GM10266 (cell line): ENCODE results near the gene CDK4.
A peak's percentile ranks its signal among the peaks of the same experiment; 100 is the strongest.

ENCODE experiments used
- DNase-seq: peaks from one replicate; pipeline ENCODE4 v3.0.0; 2012; ENCODE audit errors: extremely low spot score
- TF ChIP-seq, protein P1 (sequence below): IDR thresholded peaks from 2 replicates; pipeline ENCODE4 v1.5.1; 2012; ENCODE audit warnings: mild to moderate bottlenecking, low read depth; ENCODE audit not compliant: control insufficient read depth, insufficient read depth; ENCODE audit errors: missing control alignments

The CDK4 gene

GRCh38 chr12:57732726-57733593 lies 19.1 kb downstream of the CDK4 start:
- TF ChIP-seq, protein P1, sequence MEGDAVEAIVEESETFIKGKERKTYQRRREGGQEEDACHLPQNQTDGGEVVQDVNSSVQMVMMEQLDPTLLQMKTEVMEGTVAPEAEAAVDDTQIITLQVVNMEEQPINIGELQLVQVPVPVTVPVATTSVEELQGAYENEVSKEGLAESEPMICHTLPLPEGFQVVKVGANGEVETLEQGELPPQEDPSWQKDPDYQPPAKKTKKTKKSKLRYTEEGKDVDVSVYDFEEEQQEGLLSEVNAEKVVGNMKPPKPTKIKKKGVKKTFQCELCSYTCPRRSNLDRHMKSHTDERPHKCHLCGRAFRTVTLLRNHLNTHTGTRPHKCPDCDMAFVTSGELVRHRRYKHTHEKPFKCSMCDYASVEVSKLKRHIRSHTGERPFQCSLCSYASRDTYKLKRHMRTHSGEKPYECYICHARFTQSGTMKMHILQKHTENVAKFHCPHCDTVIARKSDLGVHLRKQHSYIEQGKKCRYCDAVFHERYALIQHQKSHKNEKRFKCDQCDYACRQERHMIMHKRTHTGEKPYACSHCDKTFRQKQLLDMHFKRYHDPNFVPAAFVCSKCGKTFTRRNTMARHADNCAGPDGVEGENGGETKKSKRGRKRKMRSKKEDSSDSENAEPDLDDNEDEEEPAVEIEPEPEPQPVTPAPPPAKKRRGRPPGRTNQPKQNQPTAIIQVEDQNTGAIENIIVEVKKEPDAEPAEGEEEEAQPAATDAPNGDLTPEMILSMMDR, result no peak
- DNase-seq, result no peak

DNA sequence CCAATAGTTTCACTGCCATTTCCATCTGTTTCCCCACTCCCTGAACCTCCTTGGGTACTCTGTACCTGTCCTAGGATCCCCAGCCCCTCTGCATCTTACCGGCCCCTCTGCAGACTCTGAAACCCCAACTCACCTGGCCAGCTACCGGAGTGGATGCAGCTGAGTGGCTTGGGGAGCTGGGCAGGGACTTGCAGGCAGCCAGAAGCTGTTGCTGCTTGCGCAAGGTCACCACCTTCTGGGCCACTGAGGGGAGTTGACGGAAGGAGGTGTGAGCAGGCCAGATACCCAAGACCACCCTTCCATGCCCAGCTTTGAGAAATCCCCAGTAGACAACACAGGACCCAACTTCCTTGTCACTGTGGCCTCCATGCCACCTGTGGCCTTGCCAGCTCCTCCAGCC lies 19.8 kb downstream of the CDK4 start:
- no peak for DNase-seq

GRCh38 chr12:57731411-57732080 lies 20.6 kb downstream of the CDK4 start:
- DNase-seq, result no peak
- TF ChIP-seq, protein P1, result no peak

More for the DNA sequence above, 19.8 kb downstream of the CDK4 start:
- TF ChIP-seq, protein P1, result no peak

DNA sequence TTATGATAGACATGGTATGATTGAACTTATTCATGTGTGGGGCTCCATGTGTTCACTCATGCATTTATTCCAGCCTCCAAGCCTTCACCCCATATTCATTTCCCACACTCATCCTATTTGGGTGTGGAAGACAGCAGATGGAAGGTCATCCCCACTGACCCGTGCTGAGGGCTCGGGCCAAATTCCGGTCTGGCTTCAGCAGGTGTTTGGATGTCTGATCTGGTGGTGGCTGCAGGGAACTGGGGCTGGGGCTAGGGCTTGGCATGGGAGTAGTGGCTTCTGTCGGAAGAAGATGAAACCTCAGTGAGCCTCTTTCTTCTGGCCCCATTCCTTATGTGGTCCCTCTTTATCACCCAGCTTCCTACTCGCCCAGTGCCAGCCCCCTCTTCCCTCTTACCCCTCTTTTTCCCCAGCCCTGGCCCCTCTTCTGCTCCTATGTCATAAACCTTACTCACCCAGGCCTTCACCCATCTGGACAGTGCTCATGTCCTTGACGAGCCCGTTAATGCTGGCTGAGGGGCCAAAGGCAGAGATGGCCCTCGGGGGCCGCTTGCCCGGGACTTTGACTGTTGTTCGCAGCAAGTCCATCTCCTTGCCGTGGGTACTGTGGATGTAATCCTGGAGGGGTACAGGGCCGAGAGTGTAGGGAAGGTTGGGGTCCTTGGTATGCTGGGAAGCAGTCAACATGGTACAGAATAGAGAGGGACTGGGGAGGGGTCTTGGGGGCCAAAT lies 21.6 kb downstream of the CDK4 start:
- no peak for DNase-seq
- TF ChIP-seq, protein P1, result no peak

- peak; percentile 11 for DNase-seq
- TF ChIP-seq, protein P1, result no peak
Measured at GRCh38 chr12:57729321-57729844, 22.7 kb downstream of the CDK4 start.

DNA sequence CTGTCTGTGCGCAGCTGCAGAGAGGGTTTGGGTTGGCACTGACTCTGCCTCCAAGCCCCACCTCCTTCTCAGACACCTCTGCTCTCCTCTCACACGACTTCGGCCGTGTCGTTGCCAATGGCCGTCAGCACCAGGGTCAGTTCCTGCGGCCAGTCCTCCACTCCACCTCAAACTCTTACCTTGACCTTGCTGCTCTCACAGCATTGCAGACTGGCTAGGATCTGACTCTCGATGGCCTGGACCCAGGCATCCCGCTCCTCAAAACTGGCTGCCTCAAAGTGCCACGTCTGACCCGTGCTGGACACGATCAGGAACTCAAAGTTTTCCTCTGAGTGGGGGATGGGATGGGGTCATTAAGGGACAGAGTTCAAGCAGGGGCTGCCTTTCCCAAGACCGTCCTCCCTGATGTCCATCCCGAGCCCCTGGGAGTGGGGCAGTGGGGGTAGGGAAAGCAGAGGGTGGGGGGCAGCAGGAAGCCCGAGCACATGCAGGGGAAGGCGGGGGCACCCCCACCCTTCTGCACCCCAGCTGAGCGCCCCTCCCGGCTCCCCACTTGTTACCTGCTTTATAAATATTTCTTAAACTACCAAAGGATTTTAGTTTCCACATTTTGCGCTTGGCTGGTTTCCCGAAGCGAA lies 24.2 kb downstream of the CDK4 start:
- TF ChIP-seq, protein P1, result no peak
- no peak for DNase-seq
